ENCODE measurements around the gene MRPS5.

Gene MRPS5

GRCh38 chr2:95053543-95053942, 68.1 kb downstream of the MRPS5 start:
- TF ChIP-seq CTCF (IDR thresholded peaks at IDR 0.05; ENCODE audit: control insufficient read depth, insufficient read depth, low read depth, low read length, missing control alignments): no peak
- no peak overlapping the region for H3K4me3 ChIP-seq (ENCODE audit: control insufficient read depth, low read depth, low read length)
- DNase-seq (ENCODE audit: low read depth): no peak

- no peak for DNase-seq (ENCODE audit: low read depth)
- no peak overlapping the region for H3K4me3 ChIP-seq (ENCODE audit: control insufficient read depth, low read depth, low read length)
- no peak for TF ChIP-seq CTCF (IDR thresholded peaks at IDR 0.05; ENCODE audit: control insufficient read depth, insufficient read depth, low read depth, low read length, missing control alignments)
These were observed 68.7 kb downstream of the MRPS5 start for GRCh38 chr2:95052804-95053479.

- TF ChIP-seq CTCF (IDR thresholded peaks at IDR 0.05; ENCODE audit: control insufficient read depth, insufficient read depth, low read depth, low read length, missing control alignments): no peak
- no peak for DNase-seq (ENCODE audit: low read depth)
- H3K4me3 ChIP-seq (ENCODE audit: control insufficient read depth, low read depth, low read length): no peak overlapping the region
These were observed 69.3 kb downstream of the MRPS5 start for GRCh38 chr2:95052307-95052706.

GRCh38 chr2:95051626-95052025, 70.0 kb downstream of the MRPS5 start:
- H3K4me3 ChIP-seq (ENCODE audit: control insufficient read depth, low read depth, low read length): no peak overlapping the region
- DNase-seq (ENCODE audit: low read depth): no peak

GRCh38 chr2:95050385-95051300, 71.0 kb downstream of the MRPS5 start:
- DNase-seq (ENCODE audit: low read depth): no peak
- no peak for TF ChIP-seq CTCF (IDR thresholded peaks at IDR 0.05; ENCODE audit: control insufficient read depth, insufficient read depth, low read depth, low read length, missing control alignments)
- H3K4me3 ChIP-seq (ENCODE audit: control insufficient read depth, low read depth, low read length): no peak overlapping the region

More at GRCh38 chr2:95051626-95052025, 70.0 kb downstream of the MRPS5 start:
- no peak for TF ChIP-seq CTCF (IDR thresholded peaks at IDR 0.05; ENCODE audit: control insufficient read depth, insufficient read depth, low read depth, low read length, missing control alignments)

- no peak overlapping the region for H3K4me3 ChIP-seq (ENCODE audit: control insufficient read depth, low read depth, low read length)
- no peak for DNase-seq (ENCODE audit: low read depth)
- no peak for TF ChIP-seq CTCF (IDR thresholded peaks at IDR 0.05; ENCODE audit: control insufficient read depth, insufficient read depth, low read depth, low read length, missing control alignments)
These were observed 71.6 kb downstream of the MRPS5 start for GRCh38 chr2:95049961-95050360.

All from AG09309 (cell line).